Endothelial cell of umbilical vein (primary cell): ENCODE data around the gene C3orf49.

Experiments used
- EZH2 ChIP-seq: IDR thresholded peaks from 2 replicates; pipeline ENCODE4 v1.6.1; 2012; ENCODE audit warnings: borderline replicate concordance, low read depth, mild to moderate bottlenecking, moderate library complexity, low read length, inconsistent platforms; ENCODE audit not compliant: severe bottlenecking
- FOS ChIP-seq: IDR thresholded peaks from 2 replicates; pipeline ENCODE4 v1.6.1; 2011; ENCODE audit warnings: mild to moderate bottlenecking, low read length, moderate library complexity, borderline replicate concordance; ENCODE audit not compliant: insufficient read depth
- JUN ChIP-seq: IDR thresholded peaks from 2 replicates; pipeline ENCODE4 v1.6.1; 2011; ENCODE audit warnings: borderline replicate concordance, low read depth; ENCODE audit not compliant: insufficient read length, insufficient read depth
- MYC ChIP-seq: IDR thresholded peaks from one replicate; pipeline ENCODE4 v1.6.1; 2011; ENCODE audit warnings: mild to moderate bottlenecking, low read depth, low read length
- POLR2A ChIP-seq: IDR thresholded peaks from 2 replicates; pipeline ENCODE4 v1.6.1; 2012; ENCODE audit warnings: low read depth, mild to moderate bottlenecking, control low read depth, low read length
- POLR2AphosphoS5 ChIP-seq: IDR thresholded peaks from 2 replicates; pipeline ENCODE4 v1.6.1; 2012; ENCODE audit warnings: low read depth, mild to moderate bottlenecking, control low read depth, low read length, moderate library complexity; ENCODE audit not compliant: insufficient read depth
- TF ChIP-seq, protein P1 (sequence below), 2 donors: IDR thresholded peaks; 1 replicate in 1 of 2; 2 replicates in 1 of 2; pipeline ENCODE4 v1.5.1; 2011; ENCODE audit warnings: low read length in 2 of 2, mild to moderate bottlenecking in 2 of 2, moderate library complexity in 2 of 2, control low read depth in 1 of 2, inconsistent platforms in 1 of 2, low read depth in 1 of 2; ENCODE audit not compliant: insufficient read depth in 1 of 2; ENCODE audit errors: extremely low read depth in 1 of 2
- TF ChIP-seq, protein P2 (sequence below): IDR thresholded peaks from 2 replicates; pipeline ENCODE4 v1.6.1; 2011; ENCODE audit not compliant: insufficient read depth, insufficient read length

DNA sequence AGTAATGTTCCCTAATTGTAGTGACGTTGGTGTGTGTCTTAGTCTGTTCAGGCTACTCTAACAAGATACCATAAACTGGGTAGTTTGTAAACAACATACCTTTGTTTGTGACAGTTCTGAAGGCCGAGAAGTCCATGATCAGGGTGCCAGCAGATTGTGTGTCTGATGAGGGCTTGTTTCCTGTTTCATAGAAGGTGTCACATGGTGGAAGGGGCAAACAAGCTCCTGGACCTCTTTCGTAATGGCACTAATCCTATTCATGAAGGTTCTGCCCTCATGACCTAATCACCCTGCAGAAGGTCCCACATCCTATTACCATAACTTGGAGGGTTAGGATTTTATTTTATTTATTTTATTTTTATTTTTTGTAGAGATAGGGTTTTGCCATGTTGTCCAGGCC is 55.7 kb downstream of the C3orf49 start:
- TF ChIP-seq, protein P1, sequence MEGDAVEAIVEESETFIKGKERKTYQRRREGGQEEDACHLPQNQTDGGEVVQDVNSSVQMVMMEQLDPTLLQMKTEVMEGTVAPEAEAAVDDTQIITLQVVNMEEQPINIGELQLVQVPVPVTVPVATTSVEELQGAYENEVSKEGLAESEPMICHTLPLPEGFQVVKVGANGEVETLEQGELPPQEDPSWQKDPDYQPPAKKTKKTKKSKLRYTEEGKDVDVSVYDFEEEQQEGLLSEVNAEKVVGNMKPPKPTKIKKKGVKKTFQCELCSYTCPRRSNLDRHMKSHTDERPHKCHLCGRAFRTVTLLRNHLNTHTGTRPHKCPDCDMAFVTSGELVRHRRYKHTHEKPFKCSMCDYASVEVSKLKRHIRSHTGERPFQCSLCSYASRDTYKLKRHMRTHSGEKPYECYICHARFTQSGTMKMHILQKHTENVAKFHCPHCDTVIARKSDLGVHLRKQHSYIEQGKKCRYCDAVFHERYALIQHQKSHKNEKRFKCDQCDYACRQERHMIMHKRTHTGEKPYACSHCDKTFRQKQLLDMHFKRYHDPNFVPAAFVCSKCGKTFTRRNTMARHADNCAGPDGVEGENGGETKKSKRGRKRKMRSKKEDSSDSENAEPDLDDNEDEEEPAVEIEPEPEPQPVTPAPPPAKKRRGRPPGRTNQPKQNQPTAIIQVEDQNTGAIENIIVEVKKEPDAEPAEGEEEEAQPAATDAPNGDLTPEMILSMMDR (IDR thresholded peaks at IDR 0.05; ENCODE audit: extremely low read depth in 1 of 2, insufficient read depth in 1 of 2, low read depth in 1 of 2, low read length in 2 of 2), result no peak
- TF ChIP-seq POLR2AphosphoS5, result no peak
- TF ChIP-seq POLR2A, result no peak
- no peak for TF ChIP-seq MYC
- no peak for TF ChIP-seq EZH2
- TF ChIP-seq FOS, result no peak
- TF ChIP-seq, protein P2, sequence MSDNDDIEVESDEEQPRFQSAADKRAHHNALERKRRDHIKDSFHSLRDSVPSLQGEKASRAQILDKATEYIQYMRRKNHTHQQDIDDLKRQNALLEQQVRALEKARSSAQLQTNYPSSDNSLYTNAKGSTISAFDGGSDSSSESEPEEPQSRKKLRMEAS, result no peak
- TF ChIP-seq JUN, result no peak
